AG09309 (cell line): Measurements from ENCODE around the gene LMNTD1.

Experiments used
- DNase-seq: peaks from one replicate; pipeline ENCODE4 v3.0.0-alpha.2; 2010; ENCODE audit warnings: low read depth
- H3K4me3 ChIP-seq: 2 replicates; pipeline ENCODE4 v1.5.1; 2011; ENCODE audit warnings: mild to moderate bottlenecking, low read depth, low read length, moderate library complexity; ENCODE audit not compliant: control insufficient read depth
- CTCF ChIP-seq: IDR thresholded peaks from 2 replicates; pipeline ENCODE4 v1.5.1; 2011; ENCODE audit warnings: mild to moderate bottlenecking, low read depth, low read length, inconsistent platforms; ENCODE audit not compliant: insufficient read depth, control insufficient read depth; ENCODE audit errors: missing control alignments

The LMNTD1 gene

GRCh38 chr12:25438638-25439037, 114.4 kb downstream of the LMNTD1 start:
- DNase-seq = no peak
- no peak overlapping the region for H3K4me3 ChIP-seq
- no peak for TF ChIP-seq CTCF

GRCh38 chr12:25436206-25437030, 116.7 kb downstream of the LMNTD1 start:
- peak; percentile 80 for TF ChIP-seq CTCF
- peak overlapping the region; percentile 33 for H3K4me3 ChIP-seq
- DNase-seq = peak; percentile 63

GRCh38 chr12:25435431-25435830, 117.7 kb downstream of the LMNTD1 start:
- H3K4me3 ChIP-seq = no peak overlapping the region
- no peak for DNase-seq
- TF ChIP-seq CTCF = no peak

- TF ChIP-seq CTCF = no peak
- DNase-seq = no peak
- no peak overlapping the region for H3K4me3 ChIP-seq
These were observed 118.6 kb downstream of the LMNTD1 start for GRCh38 chr12:25434515-25434914.

- TF ChIP-seq CTCF = no peak
- no peak overlapping the region for H3K4me3 ChIP-seq
- no peak for DNase-seq
These were observed 119.3 kb downstream of the LMNTD1 start for GRCh38 chr12:25433581-25434325.

- H3K4me3 ChIP-seq = no peak overlapping the region
- no peak for TF ChIP-seq CTCF
- no peak for DNase-seq
These were observed 120.1 kb downstream of the LMNTD1 start for GRCh38 chr12:25433024-25433423.
